Keratinocyte (primary cell): Measurements from ENCODE around the gene CHMP2B. TPM values are rescaled to one million over a fixed set of nuclear protein-coding genes. Genes with fewer than 3 reads are reported as not detected.

Source experiments
- DNase-seq: peaks from one replicate; pipeline ENCODE4 v3.0.0-alpha.2; 2011; ENCODE audit warnings: low read depth, missing footprints, low spot score
- FAIRE-seq: peaks from 2 replicates; lab custom pipeline; 2011; peaks lifted over from hg19 to GRCh38; lab: Jason Lieb, UNC
- H2AFZ ChIP-seq: 2 replicates; pipeline ENCODE4 v1.6.0; 2012; ENCODE audit warnings: low read length, control low read depth, inconsistent platforms; ENCODE audit not compliant: control insufficient read depth
- H3K27ac ChIP-seq: 2 replicates; pipeline ENCODE4 v1.5.1; 2011; ENCODE audit warnings: low read length; ENCODE audit not compliant: control insufficient read depth, insufficient read depth
- H3K27me3 ChIP-seq: 3 replicates; pipeline ENCODE4 v1.6.0; 2011; ENCODE audit warnings: low read length; ENCODE audit not compliant: control insufficient read depth, insufficient read depth; ENCODE audit errors: extremely low read depth
- H3K36me3 ChIP-seq, 2 experiments: 2 replicates in 1 of 2; 3 replicates in 1 of 2; pipeline ENCODE4 v1.5.1; 2011; ENCODE audit warnings: low read length in 2 of 2, mild to moderate bottlenecking in 1 of 2; ENCODE audit not compliant: control insufficient read depth in 2 of 2, insufficient read depth in 2 of 2; ENCODE audit errors: extremely low read depth in 1 of 2
- H3K4me1 ChIP-seq: 3 replicates; pipeline ENCODE4 v1.5.1; 2011; ENCODE audit warnings: low read length; ENCODE audit not compliant: control insufficient read depth, insufficient read depth; ENCODE audit errors: extremely low read depth
- H3K4me2 ChIP-seq: 3 replicates; pipeline ENCODE4 v1.6.0; 2011; ENCODE audit warnings: low read depth, low read length; ENCODE audit not compliant: control insufficient read depth, insufficient read depth; ENCODE audit errors: extremely low read depth
- H3K4me3 ChIP-seq, 3 experiments: fragments of 200-600 bp in 1 of 3; sonication (generic) in 1 of 3; 2 replicates in 2 of 3; 3 replicates in 1 of 3; pipeline ENCODE4 v1.5.1; 2011 to 2016; ENCODE audit warnings: low read length in 3 of 3, mild to moderate bottlenecking in 3 of 3, control low read depth in 2 of 3, inconsistent platforms in 1 of 3, low read depth in 1 of 3, mixed read lengths in 1 of 3, mixed run types in 1 of 3, moderate library complexity in 1 of 3; ENCODE audit not compliant: control insufficient read depth in 2 of 3, insufficient read depth in 2 of 3; ENCODE audit errors: extremely low read depth in 1 of 3
- H3K79me2 ChIP-seq: 2 replicates; pipeline ENCODE4 v1.6.0; 2012; ENCODE audit warnings: low read length; ENCODE audit not compliant: control insufficient read depth, insufficient read depth
- H3K9ac ChIP-seq: 3 replicates; pipeline ENCODE4 v1.6.0; 2011; ENCODE audit warnings: low read length; ENCODE audit not compliant: control insufficient read depth, insufficient read depth; ENCODE audit errors: extremely low read depth
- H3K9me1 ChIP-seq: 3 replicates; pipeline ENCODE4 v1.6.0; 2011; ENCODE audit warnings: low read length; ENCODE audit not compliant: control insufficient read depth, insufficient read depth; ENCODE audit errors: extremely low read depth
- H3K9me3 ChIP-seq: 2 replicates; pipeline ENCODE4 v1.5.1; 2012; ENCODE audit warnings: low read depth, low read length; ENCODE audit not compliant: control insufficient read depth
- H4K20me1 ChIP-seq: 3 replicates; pipeline ENCODE4 v1.6.0; 2011; ENCODE audit warnings: low read length; ENCODE audit not compliant: control insufficient read depth, insufficient read depth; ENCODE audit errors: extremely low read depth
- CTCF ChIP-seq, 3 experiments: IDR thresholded peaks in 1 of 3; conservative IDR thresholded peaks in 1 of 3; optimal IDR thresholded peaks in 1 of 3; 2 replicates in 2 of 3; 3 replicates in 1 of 3; pipeline versions ENCODE3 to v1.5.1; 2011; ENCODE audit warnings: low read length in 3 of 3, mild to moderate bottlenecking in 3 of 3, moderate library complexity in 2 of 3, control low read depth in 1 of 3, inconsistent platforms in 1 of 3; ENCODE audit not compliant: insufficient read depth in 2 of 3; ENCODE audit errors: extremely low read depth in 1 of 3
- EZH2 ChIP-seq: IDR thresholded peaks from one replicate; pipeline ENCODE4 v1.6.1; 2012; ENCODE audit warnings: inconsistent platforms, mild to moderate bottlenecking, low read length, moderate library complexity
- dilution Hi-C: fragments of 300-500 bp; cut with MboI; formaldehyde crosslinking; loops from one replicate; pipeline ENCODE4 v1.7.0; 2020; ENCODE audit warnings: low sequenced_read_pairs; ENCODE audit not compliant: extremely low pct_ligation_motif_present
- polyA plus RNA-seq, 5 experiments: library from polyadenylated mRNA; depleted of rRNA in 3 of 5; stranded (reverse) in 3 of 5; stranded (forward) in 1 of 5; unstranded in 1 of 5; fragments of >200 nt; gene quantifications; 1 replicate in 1 of 5; 2 replicates in 3 of 5; 3 replicates in 1 of 5; pipeline versions ENCODE4 v1.2.1 to v1.2.3, GENCODE V29; 2011 to 2012; ENCODE audit warnings: missing spikeins in 2 of 5, low read depth in 1 of 5, low replicate concordance in 1 of 5

CHMP2B gene
- polyA plus RNA-seq, 1 donor (not counting 4 experiments of a cell fraction or from before 2014, with no cell fraction given), result 38.2 TPM

GRCh38 chr3:87260270-87260669 lies 33.2 kb downstream of the CHMP2B start:
- no peak overlapping the region for H3K4me3 ChIP-seq
- H3K27ac ChIP-seq, result no peak overlapping the region
- peaks cover 6% of the 10 kb centered on the region for H3K4me1 ChIP-seq
- H3K4me2 ChIP-seq, result no peak overlapping the region
- dilution Hi-C loops, result no loop called here
- DNase-seq (no peak), FAIRE-seq (peak; percentile 67)
- H2AFZ ChIP-seq, result no peak overlapping the region
- no peaks in the 10 kb centered on the region for H3K9me1 ChIP-seq
- peak; percentile 32 to 57 (median 48) for TF ChIP-seq CTCF (optimal IDR thresholded peaks at IDR 0.05 in 1 of 3, IDR thresholded peaks at IDR 0.05 in 1 of 3, conservative IDR thresholded peaks at IDR 0.05 in 1 of 3; ENCODE audit: extremely low read depth in 1 of 3, insufficient read depth in 2 of 3, low read length in 3 of 3)
- no peak for TF ChIP-seq EZH2
- H3K79me2 ChIP-seq, result no peaks in the 10 kb centered on the region
- H4K20me1 ChIP-seq, result no peaks in the 10 kb centered on the region
- H3K9me3 ChIP-seq, result no peaks in the 10 kb centered on the region
- no peaks in the 10 kb centered on the region for H3K27me3 ChIP-seq
- H3K36me3 ChIP-seq, result no peaks in the 10 kb centered on the region
- no peak overlapping the region for H3K9ac ChIP-seq

GRCh38 chr3:87261925-87262324 lies 34.8 kb downstream of the CHMP2B start:
- dilution Hi-C loops, result no loop called here
- H3K27ac ChIP-seq, result no peak overlapping the region
- no peak overlapping the region for H2AFZ ChIP-seq
- H3K27me3 ChIP-seq, result no peaks in the 10 kb centered on the region
- no peak for DNase-seq
- no peaks in the 10 kb centered on the region for H3K9me3 ChIP-seq
- H3K4me3 ChIP-seq, result no peak overlapping the region
- no peaks in the 10 kb centered on the region for H3K36me3 ChIP-seq
- no peak for FAIRE-seq
- TF ChIP-seq EZH2 (no peak), CTCF (optimal IDR thresholded peaks at IDR 0.05 in 1 of 3, IDR thresholded peaks at IDR 0.05 in 1 of 3, conservative IDR thresholded peaks at IDR 0.05 in 1 of 3; ENCODE audit: extremely low read depth in 1 of 3, insufficient read depth in 2 of 3, low read length in 3 of 3) (no peak)
- H3K79me2 ChIP-seq, result no peaks in the 10 kb centered on the region
- H3K4me2 ChIP-seq, result no peak overlapping the region
- no peak overlapping the region for H3K9ac ChIP-seq
- H3K4me1 ChIP-seq, result no peaks in the 10 kb centered on the region
- H4K20me1 ChIP-seq, result no peaks in the 10 kb centered on the region
- no peaks in the 10 kb centered on the region for H3K9me1 ChIP-seq
